NB4 (cell line): ENCODE results near the gene PTPN4.
A peak's percentile ranks its signal among the peaks of the same experiment; 100 is the strongest.

Source experiments
- DNase-seq: peaks from one replicate; pipeline ENCODE4 v3.0.0; 2010; ENCODE audit warnings: low read depth
- H3K4me3 ChIP-seq: one replicate; pipeline ENCODE4 v1.5.1; 2011; ENCODE audit warnings: mild to moderate bottlenecking, low read depth, low read length, moderate library complexity
- MYC ChIP-seq: IDR thresholded peaks from 2 replicates; pipeline ENCODE4 v1.6.1; 2011; ENCODE audit warnings: low read depth, low read length
- POLR2A ChIP-seq: IDR thresholded peaks from 2 replicates; pipeline ENCODE4 v1.6.1; 2011; ENCODE audit warnings: mild to moderate bottlenecking; ENCODE audit not compliant: insufficient read length; ENCODE audit errors: extremely low read depth
- TF ChIP-seq, protein P1 (sequence below): IDR thresholded peaks from 2 replicates; pipeline ENCODE4 v1.6.1; 2011; ENCODE audit warnings: low read depth, low read length
- TF ChIP-seq, protein P2 (sequence below): IDR thresholded peaks from one replicate; pipeline ENCODE4 v1.5.1; 2012; ENCODE audit warnings: low read depth, low read length

Gene PTPN4

DNA sequence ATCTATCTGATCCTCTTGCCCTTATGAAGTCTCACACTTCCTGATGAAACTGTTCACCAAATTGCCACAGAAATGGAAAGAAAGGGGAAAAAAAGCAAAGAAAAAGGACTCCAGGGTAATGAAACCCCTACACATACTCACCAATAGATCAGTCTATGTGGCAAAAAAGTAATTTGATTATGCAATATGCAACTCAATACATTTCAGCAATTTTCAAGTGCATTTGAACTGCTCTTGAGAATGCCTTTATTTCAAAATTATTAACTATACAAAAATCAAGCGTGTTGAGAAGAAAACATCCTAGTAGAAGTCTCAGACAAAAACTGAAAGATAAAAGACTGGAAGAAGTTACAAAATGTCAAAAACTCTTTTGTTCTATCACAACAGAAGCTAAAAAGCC, 32.2 kb upstream of the PTPN4 start:
- no peak overlapping the region for H3K4me3 ChIP-seq
- DNase-seq, result no peak
- TF ChIP-seq, protein P1, sequence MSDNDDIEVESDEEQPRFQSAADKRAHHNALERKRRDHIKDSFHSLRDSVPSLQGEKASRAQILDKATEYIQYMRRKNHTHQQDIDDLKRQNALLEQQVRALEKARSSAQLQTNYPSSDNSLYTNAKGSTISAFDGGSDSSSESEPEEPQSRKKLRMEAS, result no peak
- no peak for TF ChIP-seq POLR2A
- TF ChIP-seq, protein P2, sequence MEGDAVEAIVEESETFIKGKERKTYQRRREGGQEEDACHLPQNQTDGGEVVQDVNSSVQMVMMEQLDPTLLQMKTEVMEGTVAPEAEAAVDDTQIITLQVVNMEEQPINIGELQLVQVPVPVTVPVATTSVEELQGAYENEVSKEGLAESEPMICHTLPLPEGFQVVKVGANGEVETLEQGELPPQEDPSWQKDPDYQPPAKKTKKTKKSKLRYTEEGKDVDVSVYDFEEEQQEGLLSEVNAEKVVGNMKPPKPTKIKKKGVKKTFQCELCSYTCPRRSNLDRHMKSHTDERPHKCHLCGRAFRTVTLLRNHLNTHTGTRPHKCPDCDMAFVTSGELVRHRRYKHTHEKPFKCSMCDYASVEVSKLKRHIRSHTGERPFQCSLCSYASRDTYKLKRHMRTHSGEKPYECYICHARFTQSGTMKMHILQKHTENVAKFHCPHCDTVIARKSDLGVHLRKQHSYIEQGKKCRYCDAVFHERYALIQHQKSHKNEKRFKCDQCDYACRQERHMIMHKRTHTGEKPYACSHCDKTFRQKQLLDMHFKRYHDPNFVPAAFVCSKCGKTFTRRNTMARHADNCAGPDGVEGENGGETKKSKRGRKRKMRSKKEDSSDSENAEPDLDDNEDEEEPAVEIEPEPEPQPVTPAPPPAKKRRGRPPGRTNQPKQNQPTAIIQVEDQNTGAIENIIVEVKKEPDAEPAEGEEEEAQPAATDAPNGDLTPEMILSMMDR, result no peak
- TF ChIP-seq MYC, result no peak

DNA sequence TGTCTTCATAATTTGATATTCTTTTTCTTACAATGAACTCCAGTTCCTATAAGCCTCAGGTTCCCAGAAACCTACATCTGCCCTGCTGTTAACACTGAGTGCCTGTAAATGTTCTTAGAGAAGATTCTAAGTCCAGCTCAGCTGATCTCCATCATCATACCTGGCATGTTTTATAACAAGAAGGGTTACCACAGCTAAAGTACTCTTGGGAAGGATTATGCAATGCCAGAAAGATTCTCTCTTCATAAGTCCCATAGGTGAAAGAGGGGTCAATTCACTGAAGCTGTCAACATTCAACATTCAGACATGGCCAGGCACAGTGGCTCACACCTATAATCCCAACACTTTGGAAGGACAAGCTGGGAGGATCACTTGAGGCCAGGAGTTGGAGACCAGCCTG, 31.3 kb upstream of the PTPN4 start:
- no peak overlapping the region for H3K4me3 ChIP-seq
- no peak for DNase-seq
- TF ChIP-seq MYC, result no peak
- TF ChIP-seq, protein P1, result no peak
- TF ChIP-seq, protein P2, result no peak
- no peak for TF ChIP-seq POLR2A

DNA sequence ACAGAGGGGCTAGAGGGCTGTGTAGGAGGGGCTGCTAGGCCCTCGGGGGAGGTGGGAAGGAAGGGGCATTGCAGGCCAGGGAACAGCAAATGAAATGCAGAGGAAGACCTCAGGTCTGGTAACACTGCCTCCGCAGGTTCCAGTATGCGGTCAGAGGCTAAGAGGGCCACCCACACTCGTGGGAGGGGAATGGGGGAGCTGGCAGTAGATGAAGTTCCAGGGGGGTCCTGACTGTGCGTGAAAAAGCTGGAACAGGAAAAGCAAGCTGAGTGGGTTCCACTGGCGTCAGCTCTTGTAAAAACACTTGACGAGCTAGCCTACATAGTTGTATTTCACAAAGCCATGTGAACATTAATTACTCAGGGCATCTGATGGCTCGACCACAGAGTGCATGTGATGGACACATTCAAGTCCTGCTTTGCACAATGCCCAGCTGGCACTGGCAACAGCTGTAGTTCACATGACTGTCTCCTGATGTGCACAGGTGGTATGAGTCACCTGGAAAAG, 29.0 kb upstream of the PTPN4 start:
- TF ChIP-seq, protein P1, result no peak
- no peak for TF ChIP-seq MYC
- TF ChIP-seq, protein P2, result no peak
- TF ChIP-seq POLR2A, result no peak
- peak; percentile 16 for DNase-seq
- no peak overlapping the region for H3K4me3 ChIP-seq

DNA sequence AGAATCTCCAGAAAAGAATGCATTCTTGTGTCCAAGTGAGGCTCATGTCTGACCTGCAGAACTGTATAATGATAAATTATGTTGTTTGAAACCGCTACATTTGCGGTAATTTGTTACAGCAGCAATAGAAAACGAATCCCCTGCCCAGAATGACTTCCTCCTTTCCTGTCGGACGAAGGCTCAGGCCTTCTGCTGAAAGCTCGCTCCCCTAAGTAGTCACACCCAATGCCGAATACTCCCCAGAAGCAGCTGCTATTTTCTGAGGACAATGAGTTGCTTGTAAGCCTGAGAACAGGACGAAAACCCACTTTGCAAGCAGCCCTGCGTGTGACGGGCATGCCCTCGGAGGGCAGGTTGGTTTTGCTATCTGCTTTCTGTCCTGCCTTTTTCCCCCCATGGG, 27.7 kb upstream of the PTPN4 start:
- DNase-seq, result no peak
- no peak overlapping the region for H3K4me3 ChIP-seq
- TF ChIP-seq POLR2A (no peak), MYC (no peak)
- TF ChIP-seq, protein P2, result no peak
- TF ChIP-seq, protein P1, result no peak

DNA sequence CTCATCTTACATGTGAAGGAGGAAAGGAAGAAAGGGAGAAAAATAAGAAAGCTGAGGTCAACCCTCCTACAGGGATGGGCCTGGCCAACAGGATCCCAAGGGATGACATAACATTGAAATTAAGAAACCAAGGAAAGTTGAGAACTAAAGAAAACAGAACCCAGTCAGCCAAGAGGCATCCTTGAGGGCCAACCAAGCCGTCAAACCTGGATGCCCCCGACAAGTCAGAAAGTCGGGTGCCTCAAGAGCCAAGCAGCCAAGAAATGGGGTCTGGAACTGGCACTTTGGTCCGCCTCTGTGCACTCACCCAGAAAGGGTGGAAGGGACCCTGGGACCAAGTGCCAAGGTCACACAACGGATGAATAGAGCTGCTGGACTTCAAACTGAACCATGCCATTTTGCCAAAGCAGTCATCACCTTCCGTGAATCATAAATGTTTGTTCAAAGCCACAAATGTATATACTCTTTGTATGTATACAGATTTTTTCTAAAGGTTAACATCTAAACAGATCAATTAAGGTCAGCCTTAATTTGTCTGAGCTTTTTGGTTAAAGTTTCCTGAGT, 27.0 kb upstream of the PTPN4 start:
- H3K4me3 ChIP-seq, result no peak overlapping the region
- TF ChIP-seq, protein P1, result no peak
- TF ChIP-seq POLR2A (no peak), MYC (no peak)
- TF ChIP-seq, protein P2, result no peak
- no peak for DNase-seq
